Loucy (cell line): ENCODE results near the gene MAP7.

Experiments
- EZH2phosphoT487 ChIP-seq: fragments of 200-600 bp; IDR thresholded peaks from 2 replicates; pipeline ENCODE4 v1.6.1; 2018; ENCODE audit warnings: antibody characterized with exemption, mild to moderate bottlenecking, moderate library complexity, borderline replicate concordance
- TF ChIP-seq, protein P1 (sequence below): fragments of 200-600 bp; sonication (generic); conservative IDR thresholded peaks from 2 replicates; pipeline ENCODE4 v1.5.1; 2014; ENCODE audit warnings: mild to moderate bottlenecking, antibody characterized with exemption, low read length

DNA sequence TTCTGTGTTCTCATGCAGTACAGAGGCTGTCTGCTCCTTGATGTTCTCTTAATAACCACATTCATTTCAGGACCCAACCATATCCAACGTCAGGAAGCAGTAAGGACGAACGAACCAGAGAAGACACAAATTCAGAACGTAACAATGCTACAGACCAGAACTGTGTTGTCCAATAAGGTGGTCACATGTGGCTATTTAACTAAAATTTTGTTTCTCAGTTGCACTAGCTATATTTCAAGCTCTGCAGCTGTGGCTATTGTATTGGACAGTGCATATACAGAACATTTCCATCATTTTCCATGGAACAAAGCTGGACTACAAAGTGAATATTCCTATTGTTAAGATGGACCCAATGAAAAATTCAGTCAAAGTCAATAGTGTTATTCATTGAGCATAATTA is 27.0 kb downstream of the MAP7 start:
- TF ChIP-seq, protein P1, sequence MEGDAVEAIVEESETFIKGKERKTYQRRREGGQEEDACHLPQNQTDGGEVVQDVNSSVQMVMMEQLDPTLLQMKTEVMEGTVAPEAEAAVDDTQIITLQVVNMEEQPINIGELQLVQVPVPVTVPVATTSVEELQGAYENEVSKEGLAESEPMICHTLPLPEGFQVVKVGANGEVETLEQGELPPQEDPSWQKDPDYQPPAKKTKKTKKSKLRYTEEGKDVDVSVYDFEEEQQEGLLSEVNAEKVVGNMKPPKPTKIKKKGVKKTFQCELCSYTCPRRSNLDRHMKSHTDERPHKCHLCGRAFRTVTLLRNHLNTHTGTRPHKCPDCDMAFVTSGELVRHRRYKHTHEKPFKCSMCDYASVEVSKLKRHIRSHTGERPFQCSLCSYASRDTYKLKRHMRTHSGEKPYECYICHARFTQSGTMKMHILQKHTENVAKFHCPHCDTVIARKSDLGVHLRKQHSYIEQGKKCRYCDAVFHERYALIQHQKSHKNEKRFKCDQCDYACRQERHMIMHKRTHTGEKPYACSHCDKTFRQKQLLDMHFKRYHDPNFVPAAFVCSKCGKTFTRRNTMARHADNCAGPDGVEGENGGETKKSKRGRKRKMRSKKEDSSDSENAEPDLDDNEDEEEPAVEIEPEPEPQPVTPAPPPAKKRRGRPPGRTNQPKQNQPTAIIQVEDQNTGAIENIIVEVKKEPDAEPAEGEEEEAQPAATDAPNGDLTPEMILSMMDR: no peak
- no peak for TF ChIP-seq EZH2phosphoT487
